Renal cortical epithelial cell (primary cell): Measurements from ENCODE around the gene ACADVL. TPM values are rescaled to one million over a fixed set of nuclear protein-coding genes. Genes with fewer than 3 reads are reported as not detected.
A peak's percentile ranks its signal among the peaks of the same experiment; 100 is the strongest.

Experiments
- DNase-seq: peaks from one replicate; pipeline ENCODE4 v3.0.0-alpha.2; 2011; ENCODE audit warnings: low read depth
- total RNA-seq: library from RNA; depleted of rRNA; stranded (reverse); fragments of >200 nt; gene quantifications from 2 replicates; pipeline ENCODE4 v1.2.3, GENCODE V29; 2014

Gene ACADVL
- total RNA-seq, 1 donor from 2014 or later: 307 TPM

- peak; percentile 36 for DNase-seq
Observed at GRCh38 chr17:7217113-7217987, 2.4 kb upstream of the ACADVL start.

- no peak for DNase-seq
Observed at GRCh38 chr17:7218166-7218565, 1.6 kb upstream of the ACADVL start.

GRCh38 chr17:7218758-7219157 is 980 bp upstream of the ACADVL start:
- no peak for DNase-seq

- DNase-seq: no peak
Observed at GRCh38 chr17:7219229-7219811, 418 bp upstream of the ACADVL start.

GRCh38 chr17:7220593-7221277 is 997 bp downstream of the ACADVL start:
- peak; percentile 58 for DNase-seq

- DNase-seq: no peak
Observed at GRCh38 chr17:7221278-7222092, 1.7 kb downstream of the ACADVL start.

- no peak for DNase-seq
Observed at GRCh38 chr17:7222093-7222971, 2.6 kb downstream of the ACADVL start.

GRCh38 chr17:7222972-7223292 is 3.2 kb downstream of the ACADVL start:
- no peak for DNase-seq

GRCh38 chr17:7223375-7223774 is 3.6 kb downstream of the ACADVL start:
- DNase-seq: no peak

GRCh38 chr17:7224110-7224509 is 4.4 kb downstream of the ACADVL start:
- no peak for DNase-seq

- DNase-seq: no peak
Observed at GRCh38 chr17:7224661-7225111, 4.9 kb downstream of the ACADVL start.

GRCh38 chr17:7225711-7226331 is 6.1 kb downstream of the ACADVL start:
- no peak for DNase-seq

GRCh38 chr17:7226721-7227710 is 7.3 kb downstream of the ACADVL start:
- no peak for DNase-seq

- no peak for DNase-seq
Observed at GRCh38 chr17:7228920-7229319, 9.2 kb downstream of the ACADVL start.

- DNase-seq: no peak
Observed at GRCh38 chr17:7229504-7229903, 9.8 kb downstream of the ACADVL start.

GRCh38 chr17:7232114-7232513 is 12.4 kb downstream of the ACADVL start:
- no peak for DNase-seq

GRCh38 chr17:7233701-7234082 is 14.0 kb downstream of the ACADVL start:
- DNase-seq: peak; percentile 13

- peak; percentile 84 for DNase-seq
Observed at GRCh38 chr17:7234083-7234951, 14.6 kb downstream of the ACADVL start, which contains the start of gene DVL2. TSS of gene DVL2 (minus strand) at chr17:7234517. CDS start at chr17:7234262, 255 bp downstream.
